CD4-positive, alpha-beta T cell treated with Interferon alpha-2 for 1 hour (primary cell): ENCODE data around the gene CDT1.

Experiments
- DNase-seq, 2 donors: peaks; one replicate each; pipeline ENCODE4 v3.0.0-alpha.2; 2020 to 2022

CDT1 gene

GRCh38 chr16:88803264-88803987 lies at the start of gene CDT1:
Gene CDT1 (plus strand): TSS chr16:88803789. CDS start chr16:88803832, 43 bp downstream.
- peak; percentile 80 to 88 for DNase-seq

- no peak for DNase-seq
Observed at GRCh38 chr16:88754109-88754911, 49.3 kb upstream of the CDT1 start.

- DNase-seq: peak in 1 of 2 donors; percentile 46
Observed at GRCh38 chr16:88754912-88755744, 48.5 kb upstream of the CDT1 start.

- no peak for DNase-seq
Observed at GRCh38 chr16:88755745-88756443, 47.7 kb upstream of the CDT1 start.

- no peak for DNase-seq
Observed at GRCh38 chr16:88758227-88758943, 45.2 kb upstream of the CDT1 start.

- no peak for DNase-seq
Observed at GRCh38 chr16:88758944-88759244, 44.7 kb upstream of the CDT1 start.

- DNase-seq: peak in 1 of 2 donors; percentile 62
Observed at GRCh38 chr16:88759245-88759975, 44.2 kb upstream of the CDT1 start.

GRCh38 chr16:88759976-88760350 lies 43.6 kb upstream of the CDT1 start:
- DNase-seq: no peak

GRCh38 chr16:88760424-88761142 lies 43.0 kb upstream of the CDT1 start:
- no peak for DNase-seq

- DNase-seq: no peak
Observed at GRCh38 chr16:88761143-88761534, 42.5 kb upstream of the CDT1 start.

GRCh38 chr16:88761830-88762229 lies 41.8 kb upstream of the CDT1 start:
- no peak for DNase-seq

- no peak for DNase-seq
Observed at GRCh38 chr16:88762258-88762870, 41.2 kb upstream of the CDT1 start.

- no peak for DNase-seq
Observed at GRCh38 chr16:88762941-88763340, 40.6 kb upstream of the CDT1 start.

- DNase-seq: no peak
Observed at GRCh38 chr16:88763502-88764053, 40.0 kb upstream of the CDT1 start.

- DNase-seq: no peak
Observed at GRCh38 chr16:88764080-88764479, 39.5 kb upstream of the CDT1 start.

- no peak for DNase-seq
Observed at GRCh38 chr16:88764913-88765349, 38.7 kb upstream of the CDT1 start.

GRCh38 chr16:88766975-88767374 lies 36.6 kb upstream of the CDT1 start:
- DNase-seq: no peak

- no peak for DNase-seq
Observed at GRCh38 chr16:88767546-88768070, 36.0 kb upstream of the CDT1 start.

GRCh38 chr16:88768071-88768783 lies 35.4 kb upstream of the CDT1 start:
- DNase-seq: no peak
